Thyroid gland (tissue), 4 donors: ENCODE measurements around the gene URB1.
"Not testable (repeated sequence)": the region's sequence is repeated elsewhere in the genome, so short reads cannot be mapped to it uniquely, and the experiment has no call there.

Experiments used
- POLR2A ChIP-seq, 2 donors: fragments of 450-650 bp; IDR thresholded peaks; one replicate each; pipeline ENCODE4 v1.6.1; 2017; ENCODE audit warnings: antibody characterized with exemption in 2 of 2, mild to moderate bottlenecking in 2 of 2, moderate library complexity in 1 of 2
- TF ChIP-seq, protein P1 (sequence below), 6 experiments: fragments of 200-600 bp in 3 of 6; fragments of 450-650 bp in 3 of 6; sonication (generic) in 3 of 6; IDR thresholded peaks; one replicate each; pipeline ENCODE4 v1.5.1; 2016 to 2019; ENCODE audit warnings: antibody characterized with exemption in 6 of 6, mild to moderate bottlenecking in 2 of 6, inconsistent platforms in 1 of 6, moderate library complexity in 1 of 6

GRCh38 chr21:32310976-32311375 is 81.8 kb downstream of the URB1 start:
- TF ChIP-seq, protein P1, sequence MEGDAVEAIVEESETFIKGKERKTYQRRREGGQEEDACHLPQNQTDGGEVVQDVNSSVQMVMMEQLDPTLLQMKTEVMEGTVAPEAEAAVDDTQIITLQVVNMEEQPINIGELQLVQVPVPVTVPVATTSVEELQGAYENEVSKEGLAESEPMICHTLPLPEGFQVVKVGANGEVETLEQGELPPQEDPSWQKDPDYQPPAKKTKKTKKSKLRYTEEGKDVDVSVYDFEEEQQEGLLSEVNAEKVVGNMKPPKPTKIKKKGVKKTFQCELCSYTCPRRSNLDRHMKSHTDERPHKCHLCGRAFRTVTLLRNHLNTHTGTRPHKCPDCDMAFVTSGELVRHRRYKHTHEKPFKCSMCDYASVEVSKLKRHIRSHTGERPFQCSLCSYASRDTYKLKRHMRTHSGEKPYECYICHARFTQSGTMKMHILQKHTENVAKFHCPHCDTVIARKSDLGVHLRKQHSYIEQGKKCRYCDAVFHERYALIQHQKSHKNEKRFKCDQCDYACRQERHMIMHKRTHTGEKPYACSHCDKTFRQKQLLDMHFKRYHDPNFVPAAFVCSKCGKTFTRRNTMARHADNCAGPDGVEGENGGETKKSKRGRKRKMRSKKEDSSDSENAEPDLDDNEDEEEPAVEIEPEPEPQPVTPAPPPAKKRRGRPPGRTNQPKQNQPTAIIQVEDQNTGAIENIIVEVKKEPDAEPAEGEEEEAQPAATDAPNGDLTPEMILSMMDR (IDR thresholded peaks at IDR 0.05) = not testable (repeated sequence)
- TF ChIP-seq POLR2A (IDR thresholded peaks at IDR 0.05) = not testable (repeated sequence)
